Breast epithelium (tissue), 3 donors: Measurements from ENCODE around the gene EPHA6.

Experiments used
- CTCF ChIP-seq, 3 donors: fragments of 450-650 bp; IDR thresholded peaks; one replicate each; pipeline ENCODE4 v1.5.1; 2016 to 2017; ENCODE audit warnings: antibody characterized with exemption in 3 of 3, mild to moderate bottlenecking in 3 of 3, moderate library complexity in 3 of 3
- POLR2A ChIP-seq: fragments of 450-650 bp; IDR thresholded peaks from one replicate; pipeline ENCODE4 v1.6.1; 2016; ENCODE audit warnings: antibody characterized with exemption, mild to moderate bottlenecking, moderate library complexity

GRCh38 chr3:97306226-97306625 lies 491.8 kb downstream of the EPHA6 start:
- TF ChIP-seq CTCF (IDR thresholded peaks at IDR 0.05): no peak
- no peak for TF ChIP-seq POLR2A
